Psoas muscle (tissue), 8 donors: ENCODE data around the gene OR52N4. TPM values are rescaled to one million over a fixed set of nuclear protein-coding genes. Genes with fewer than 3 reads are reported as not detected.

Experiments used
- ATAC-seq, 4 donors: fragments of 200-7000 bp; cut with Tn5 transposase; one replicate each; pipeline ENCODE4 v1.9.1; 2020; ENCODE audit warnings: moderate library complexity in 3 of 4, mild to moderate bottlenecking in 2 of 4
- DNase-seq, 2 donors: peaks; one replicate each; pipeline ENCODE4 v3.0.0-alpha.2; 2020
- H3K27ac ChIP-seq: fragments of 200-600 bp; one replicate; pipeline ENCODE4 v1.8.0; 2022
- H3K27me3 ChIP-seq, 3 donors: fragments of 200-600 bp in 1 of 3; one replicate each; pipeline versions ENCODE4 v1.6.1 to v1.8.0; 2013 to 2022; ENCODE audit warnings: low read length in 2 of 3, mild to moderate bottlenecking in 2 of 3, moderate library complexity in 1 of 3; ENCODE audit not compliant: insufficient read depth in 3 of 3
- H3K36me3 ChIP-seq, 2 donors: fragments of 200-600 bp in 1 of 2; one replicate each; pipeline versions ENCODE4 v1.6.1 to v1.8.0; 2013 to 2022; ENCODE audit warnings: low read depth in 1 of 2, mild to moderate bottlenecking in 1 of 2, moderate library complexity in 1 of 2; ENCODE audit not compliant: insufficient read depth in 1 of 2
- H3K4me1 ChIP-seq: fragments of 200-600 bp; one replicate; pipeline ENCODE4 v1.8.0; 2022
- H3K4me3 ChIP-seq: fragments of 200-600 bp; one replicate; pipeline ENCODE4 v1.8.0; 2022; ENCODE audit warnings: mild to moderate bottlenecking
- H3K9me3 ChIP-seq: fragments of 200-600 bp; one replicate; pipeline ENCODE4 v1.8.0; 2022
- CTCF ChIP-seq: fragments of 200-600 bp; IDR thresholded peaks from one replicate; pipeline ENCODE4 v1.8.0; 2022; ENCODE audit warnings: antibody characterized with exemption
- WGBS, 3 donors: extraction: QIAGEN DNeasy Blood & Tissue Kit; methylation state at CpG; one replicate each; pipeline versions ENCODE4 v1.1.6 to v1.1.7; 2013; 5-methylcytosine and 5-hydroxymethylcytosine counted together
- intact Hi-C, 2 donors: fragments of 100-400 bp; cut with DNase I; formaldehyde crosslinking; loops; one replicate each; pipeline versions ENCODE4 v1.11.0 to v1.14.2; 2022
- polyA plus RNA-seq, 3 donors: library from polyadenylated mRNA; stranded (reverse); fragments of 200-250 nt; gene quantifications; one replicate each; pipeline ENCODE4 v1.2.3, GENCODE V29; 2013
- total RNA-seq, 4 donors: library from RNA; stranded (reverse); fragmentation: NEBNext Ultra II Directional in 2 of 4; extraction: Animal tissue kit (Norgen Biotek cat#: 25700) in 2 of 4; gene quantifications; one replicate each; pipeline versions ENCODE4 v1.2.1 to v1.2.4, GENCODE V29; 2021 to 2023
- donor health status: healthy with polysubstance abuse.
- donor health status: DM: no; HTN: no; CAD: no; lungs with moderate emphysema.
- donor health status: Bipolar disorder and iron deficiency.
- donor health status: healthy.
- donor health status: DM: yes; HTN: yes; CAD: no.
- donor health status: DM: no; HTN: no; CAD: no.
- donor health status: DM: no; HTN: no; CAD: no.
- donor health status: DM: yes; HTN: yes; CAD: no.

The OR52N4 gene
- total and polyA plus RNA-seq, 7 donors = not detected

GRCh38 chr11:5719703-5720495 is 34.1 kb upstream of the OR52N4 start:
- Histone ChIP-seq H3K36me3 (no peaks in the 10 kb centered on the region), H3K9me3 (no peaks in the 10 kb centered on the region), H3K27ac (no peak overlapping the region), H3K4me1 (no peaks in the 10 kb centered on the region), H3K27me3 (no peaks in the 10 kb centered on the region), H3K4me3 (no peak overlapping the region)
- DNase-seq (no peak), ATAC-seq (no peak)
- TF ChIP-seq CTCF = no peak
- WGBS, 3 donors = 89 to 99% (median 94%) methylated on average over 3 of the region's 3 CpGs
- intact Hi-C loops = no loop called here

GRCh38 chr11:5722622-5723021 is 31.4 kb upstream of the OR52N4 start:
- no peak overlapping the region for H3K27ac ChIP-seq
- H3K4me1 ChIP-seq = no peaks in the 10 kb centered on the region
- H3K27me3 ChIP-seq = no peaks in the 10 kb centered on the region
- H3K36me3 ChIP-seq = no peaks in the 10 kb centered on the region
- H3K4me3 ChIP-seq = no peak overlapping the region
- intact Hi-C loops = no loop called here
- TF ChIP-seq CTCF = no peak
- DNase-seq (no peak), ATAC-seq (no peak)
- no peaks in the 10 kb centered on the region for H3K9me3 ChIP-seq
- 63 to 75% (median 69%) methylated on average over 2 of the region's 2 CpGs for WGBS, 3 donors

GRCh38 chr11:5726351-5726750 is 27.7 kb upstream of the OR52N4 start:
- WGBS, 3 donors = 88 to 96% (median 93%) methylated on average over 1 of the region's 1 CpG
- Histone ChIP-seq H3K9me3 (no peaks in the 10 kb centered on the region), H3K27ac (no peak overlapping the region), H3K4me3 (no peak overlapping the region), H3K4me1 (no peaks in the 10 kb centered on the region), H3K36me3 (no peaks in the 10 kb centered on the region), H3K27me3 (no peaks in the 10 kb centered on the region)
- ATAC-seq = no peak
- no peak for TF ChIP-seq CTCF
- intact Hi-C loops = no loop called here
- no peak for DNase-seq

- no peaks in the 10 kb centered on the region for H3K27me3 ChIP-seq
- no peak overlapping the region for H3K4me3 ChIP-seq
- H3K27ac ChIP-seq = no peak overlapping the region
- DNase-seq = no peak
- no peak for TF ChIP-seq CTCF
- H3K9me3 ChIP-seq = no peaks in the 10 kb centered on the region
- no peak for ATAC-seq
- WGBS, 3 donors = 71 to 75% (median 73%) methylated on average over 1 of the region's 1 CpG
- intact Hi-C loops = no loop called here
- no peaks in the 10 kb centered on the region for H3K36me3 ChIP-seq
- H3K4me1 ChIP-seq = no peaks in the 10 kb centered on the region
These were observed 26.4 kb upstream of the OR52N4 start for GRCh38 chr11:5727691-5728090.

- Histone ChIP-seq H3K27me3 (no peaks in the 10 kb centered on the region), H3K4me3 (no peak within 1 kb of the TSS), H3K4me1 (no peaks in the 10 kb centered on the region), H3K27ac (no peak within 1 kb of the TSS), H3K9me3 (no peaks in the 10 kb centered on the region), H3K36me3 (no peaks in the 10 kb centered on the region)
- WGBS, 3 donors = 26 to 41% (median 31%) methylated on average over 1 of the region's 1 CpG
- DNase-seq = no peak
- intact Hi-C loops = no loop called here
- ATAC-seq = no peak
- no peak for TF ChIP-seq CTCF
These were observed 17.6 kb upstream of the OR52N4 start, which contains the start of gene OR56B1 for GRCh38 chr11:5736396-5736795. TSS of gene OR56B1 (plus strand) at chr11:5736448. CDS start at chr11:5736517, 69 bp downstream.
